Measurements from ENCODE around the gene MMP7. TPM values are rescaled to one million over a fixed set of nuclear protein-coding genes. Genes with fewer than 3 reads are reported as not detected.

MMP7 gene
- total and polyA plus RNA-seq, 2 experiments from 2014 or later: not detected

DNA sequence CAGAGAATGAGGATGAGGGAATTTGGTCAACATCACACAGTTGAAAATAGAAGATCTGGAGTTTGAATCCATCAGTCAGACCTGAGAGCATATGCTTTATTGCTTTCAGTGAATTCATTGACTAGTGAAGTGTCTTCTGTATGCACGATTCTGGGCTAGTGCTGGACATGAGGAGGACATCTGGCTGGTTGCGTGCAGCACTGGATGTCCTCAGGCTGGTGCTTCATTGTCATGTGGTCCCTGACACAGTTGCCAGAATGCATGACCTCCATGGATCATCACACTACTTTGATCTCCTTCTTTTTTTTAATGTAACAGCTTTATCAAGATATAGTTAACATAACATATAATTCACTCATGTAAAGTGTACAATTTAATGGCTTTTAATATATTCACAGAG, 44.5 kb upstream of the MMP7 start (continued):
- TF ChIP-seq CTCF (conservative IDR thresholded peaks at IDR 0.05; ENCODE audit: low read depth in 2 of 2) (no peak), STAT1 (IDR thresholded peaks at IDR 0.05; ENCODE audit: unreplicated experiment) (no peak), NANOG (IDR thresholded peaks at IDR 0.05; ENCODE audit: borderline replicate concordance) (no peak), EZH2phosphoT487 (IDR thresholded peaks at IDR 0.05; ENCODE audit: unreplicated experiment) (no peak), POLR2AphosphoS5 (IDR thresholded peaks at IDR 0.05; ENCODE audit: low read depth) (no peak)

- H3K36me3 Mint-ChIP-seq (ENCODE audit: low read depth): peaks cover 10% of the 10 kb centered on the region; the same call in 2 of the 3 replicates
- TF ChIP-seq ZNF331 (CRISPR knock-in tag; IDR thresholded peaks at IDR 0.05; ENCODE audit: low read depth) (no peak), JUNB (IDR thresholded peaks at IDR 0.05; ENCODE audit: unreplicated experiment) (no peak), CREB1 (CRISPR knock-in tag; IDR thresholded peaks at IDR 0.05; ENCODE audit: low read depth) (no peak), CTCF (conservative IDR thresholded peaks at IDR 0.05; ENCODE audit: low read depth in 2 of 2) (no peak), EZH2phosphoT487 (IDR thresholded peaks at IDR 0.05; ENCODE audit: unreplicated experiment) (no peak), POLR2AphosphoS5 (IDR thresholded peaks at IDR 0.05; ENCODE audit: low read depth) (no peak), NANOG (IDR thresholded peaks at IDR 0.05; ENCODE audit: borderline replicate concordance) (no peak), REST (IDR thresholded peaks at IDR 0.05; ENCODE audit: unreplicated experiment) (no peak), ZNF462 (CRISPR knock-in tag; IDR thresholded peaks at IDR 0.05) (no peak)
- peaks cover 7% of the 10 kb centered on the region for H3K9me3 Mint-ChIP-seq
- H3K4me3 Mint-ChIP-seq: no peak overlapping the region
- H3K27me3 Mint-ChIP-seq (ENCODE audit: insufficient read depth, low read depth, poor library complexity): peaks cover 3% of the 10 kb centered on the region
- Histone ChIP-seq H3K9me2 (ENCODE audit: insufficient read depth) (peaks cover 5% of the 10 kb centered on the region; the same call in 1 of the 2 replicates), H3K36me3 (ENCODE audit: insufficient read depth) (no peaks in the 10 kb centered on the region), H3K27me3 (ENCODE audit: insufficient read depth) (no peaks in the 10 kb centered on the region), H3K4me3 (no peak overlapping the region), H2AFZ (no peak overlapping the region; the same call in 1 of the 2 replicates), H3K4me1 (ENCODE audit: insufficient read depth) (no peaks in the 10 kb centered on the region), H3K79me2 (replicated peaks; ENCODE audit: insufficient read depth) (no peaks in the 10 kb centered on the region), H4K20me1 (replicated peaks; ENCODE audit: insufficient read depth) (no peaks in the 10 kb centered on the region), H3K27ac (ENCODE audit: low read depth) (no peak overlapping the region), H3K4me2 (no peak overlapping the region), H3F3A (replicated peaks; ENCODE audit: low read depth) (no peaks in the 10 kb centered on the region)
- no peaks in the 10 kb centered on the region for H3K4me1 Mint-ChIP-seq
- DNase-seq (ENCODE audit: low spot score) (no peak), ATAC-seq (no peak)
- H3K27ac Mint-ChIP-seq: no peak overlapping the region
Measured at GRCh38 chr11:102573851-102574250, 43.3 kb upstream of the MMP7 start.

Measured in GM23338 (cell line).